Trophoblast cell (in vitro differentiated cells and primary cell): ENCODE measurements around the gene WFDC2.

Source experiments
- DNase-seq, 2 donors: peaks; one replicate each; pipeline ENCODE4 v3.0.0-alpha.2; 2016
- H2AFZ ChIP-seq: 2 replicates; pipeline ENCODE4 v1.6.1; 2013; ENCODE audit warnings: low read length, moderate library complexity, mild to moderate bottlenecking; ENCODE audit not compliant: insufficient read depth, poor library complexity
- H2AK5ac ChIP-seq: 2 replicates; pipeline ENCODE4 v1.6.1; 2013; ENCODE audit warnings: mild to moderate bottlenecking, low read length
- H2BK120ac ChIP-seq: 2 replicates; pipeline ENCODE4 v1.6.1; 2013; ENCODE audit warnings: low read length, mild to moderate bottlenecking, moderate library complexity; ENCODE audit not compliant: insufficient read depth, poor library complexity
- H2BK12ac ChIP-seq: 2 replicates; pipeline ENCODE4 v1.6.1; 2013; ENCODE audit warnings: mild to moderate bottlenecking, low read length, moderate library complexity
- H2BK5ac ChIP-seq: 2 replicates; pipeline ENCODE4 v1.6.1; 2013; ENCODE audit warnings: low read length, low read depth, moderate library complexity, mild to moderate bottlenecking; ENCODE audit not compliant: poor library complexity
- H3K14ac ChIP-seq: 2 replicates; pipeline ENCODE4 v1.6.1; 2013; ENCODE audit warnings: mild to moderate bottlenecking, low read length
- H3K18ac ChIP-seq: 2 replicates; pipeline ENCODE4 v1.6.1; 2013; ENCODE audit warnings: mild to moderate bottlenecking, low read length
- H3K23ac ChIP-seq: 2 replicates; pipeline ENCODE4 v1.6.1; 2013; ENCODE audit warnings: low read length
- H3K27ac ChIP-seq: 2 replicates; pipeline ENCODE4 v1.5.1; 2013; ENCODE audit warnings: low read depth, mild to moderate bottlenecking, inconsistent platforms, low read length, moderate library complexity
- H3K27me3 ChIP-seq: 2 replicates; pipeline ENCODE4 v1.6.1; 2013; ENCODE audit warnings: inconsistent platforms, mild to moderate bottlenecking, low read length, moderate library complexity; ENCODE audit not compliant: insufficient read depth
- H3K36me3 ChIP-seq, 2 experiments: 1 replicate in 1 of 2; 2 replicates in 1 of 2; pipeline ENCODE4 v1.6.1; 2013; ENCODE audit warnings: low read length in 2 of 2, mild to moderate bottlenecking in 2 of 2, moderate library complexity in 1 of 2; ENCODE audit not compliant: insufficient read depth in 2 of 2, control insufficient read depth in 1 of 2
- H3K4ac ChIP-seq: 2 replicates; pipeline ENCODE4 v1.6.1; 2013; ENCODE audit warnings: low read depth, mild to moderate bottlenecking, low read length, moderate library complexity
- H3K4me1 ChIP-seq, 2 experiments: 1 replicate in 1 of 2; 2 replicates in 1 of 2; pipeline ENCODE4 v1.6.1; 2013; ENCODE audit warnings: low read length in 2 of 2, mild to moderate bottlenecking in 2 of 2, moderate library complexity in 1 of 2; ENCODE audit not compliant: insufficient read depth in 2 of 2, control insufficient read depth in 1 of 2
- H3K4me2 ChIP-seq: 2 replicates; pipeline ENCODE4 v1.6.1; 2013; ENCODE audit warnings: inconsistent platforms, mild to moderate bottlenecking, low read length, moderate library complexity
- H3K4me3 ChIP-seq: 2 replicates; pipeline ENCODE4 v1.5.1; 2013; ENCODE audit warnings: mild to moderate bottlenecking, low read depth, low read length, inconsistent platforms
- H3K79me1 ChIP-seq: one replicate; pipeline ENCODE4 v1.6.1; 2013; ENCODE audit warnings: low read length
- H3K79me2 ChIP-seq: 2 replicates; pipeline ENCODE4 v1.6.1; 2013; ENCODE audit warnings: low read length, mild to moderate bottlenecking; ENCODE audit not compliant: control insufficient read depth, insufficient read depth, poor library complexity
- H3K9ac ChIP-seq: 2 replicates; pipeline ENCODE4 v1.6.1; 2013; ENCODE audit warnings: mild to moderate bottlenecking, low read length
- H3K9me3 ChIP-seq: 2 replicates; pipeline ENCODE4 v1.6.1; 2013; ENCODE audit warnings: low read depth, mild to moderate bottlenecking, control low read depth, inconsistent platforms, low read length; ENCODE audit not compliant: insufficient read depth
- H4K12ac ChIP-seq: 2 replicates; pipeline ENCODE4 v1.6.1; 2013; ENCODE audit warnings: low read depth, mild to moderate bottlenecking, low read length, moderate library complexity
- H4K8ac ChIP-seq: 2 replicates; pipeline ENCODE4 v1.6.1; 2013; ENCODE audit warnings: low read depth, mild to moderate bottlenecking, low read length, moderate library complexity
- H4K91ac ChIP-seq: one replicate; pipeline ENCODE4 v1.6.1; 2013; ENCODE audit warnings: low read depth, mild to moderate bottlenecking, low read length, moderate library complexity
- WGBS: extraction: QIAGEN DNeasy Blood & Tissue Kit; methylation state at CpG from one replicate; pipeline ENCODE4 v1.1.7; 2013; ENCODE audit warnings: missing lambda C conversion rate; ENCODE audit not compliant: insufficient read length, insufficient coverage; ENCODE audit errors: extremely low coverage; 5-methylcytosine and 5-hydroxymethylcytosine counted together

The WFDC2 gene

GRCh38 chr20:45497971-45498494, 28.5 kb downstream of the WFDC2 start:
- H3K23ac ChIP-seq: no peak overlapping the region
- H3K9me3 ChIP-seq: peaks cover 2% of the 10 kb centered on the region
- H2BK120ac ChIP-seq: no peak overlapping the region
- no peak overlapping the region for H2AK5ac ChIP-seq
- no peak overlapping the region for H3K4ac ChIP-seq
- H3K4me1 ChIP-seq: no peaks in the 10 kb centered on the region
- H3K9ac ChIP-seq: no peak overlapping the region
- H3K4me2 ChIP-seq: no peak overlapping the region
- H4K8ac ChIP-seq: no peak overlapping the region
- no peak overlapping the region for H3K14ac ChIP-seq
- no peak overlapping the region for H4K12ac ChIP-seq
- WGBS: no CpG with 5 or more reads among the region's 3 CpGs
- no peak overlapping the region for H2AFZ ChIP-seq
- no peak overlapping the region for H3K4me3 ChIP-seq
- DNase-seq: no peak
- H2BK12ac ChIP-seq: no peak overlapping the region
- no peak overlapping the region for H4K91ac ChIP-seq
- no peaks in the 10 kb centered on the region for H3K36me3 ChIP-seq
- H2BK5ac ChIP-seq: no peak overlapping the region
- no peaks in the 10 kb centered on the region for H3K79me2 ChIP-seq
- H3K18ac ChIP-seq: no peak overlapping the region
- H3K27me3 ChIP-seq: no peaks in the 10 kb centered on the region
- H3K79me1 ChIP-seq: no peaks in the 10 kb centered on the region
- H3K27ac ChIP-seq: no peak overlapping the region

GRCh38 chr20:45500022-45500421, 30.5 kb downstream of the WFDC2 start:
- Histone ChIP-seq H3K4me3 (no peak overlapping the region), H2BK12ac (no peak overlapping the region), H3K9me3 (peaks cover 2% of the 10 kb centered on the region), H3K18ac (no peak overlapping the region), H2AFZ (no peak overlapping the region), H4K12ac (no peak overlapping the region), H4K91ac (no peak overlapping the region), H2AK5ac (no peak overlapping the region), H3K4me2 (no peak overlapping the region), H4K8ac (no peak overlapping the region), H3K14ac (no peak overlapping the region), H3K23ac (no peak overlapping the region), H2BK5ac (no peak overlapping the region), H2BK120ac (no peak overlapping the region), H3K79me2 (no peaks in the 10 kb centered on the region), H3K4ac (no peak overlapping the region), H3K27me3 (no peaks in the 10 kb centered on the region), H3K36me3 (no peaks in the 10 kb centered on the region), H3K79me1 (no peaks in the 10 kb centered on the region), H3K9ac (no peak overlapping the region), H3K27ac (no peak overlapping the region), H3K4me1 (no peaks in the 10 kb centered on the region)
- WGBS: no CpG with 5 or more reads among the region's 6 CpGs
- DNase-seq: no peak

- WGBS: no CpG with 5 or more reads among the region's 1 CpG
- Histone ChIP-seq H3K79me2 (no peaks in the 10 kb centered on the region), H3K18ac (no peak overlapping the region), H3K4me3 (no peak overlapping the region), H3K23ac (no peak overlapping the region), H2BK5ac (no peak overlapping the region), H3K4me1 (no peaks in the 10 kb centered on the region), H3K79me1 (no peaks in the 10 kb centered on the region), H2AFZ (no peak overlapping the region), H4K8ac (no peak overlapping the region), H3K9ac (no peak overlapping the region), H3K9me3 (no peaks in the 10 kb centered on the region), H3K27me3 (no peaks in the 10 kb centered on the region), H3K4ac (no peak overlapping the region), H2BK12ac (no peak overlapping the region), H4K12ac (no peak overlapping the region), H3K27ac (no peak overlapping the region), H3K14ac (no peak overlapping the region), H2AK5ac (no peak overlapping the region), H4K91ac (no peak overlapping the region), H2BK120ac (no peak overlapping the region), H3K4me2 (no peak overlapping the region), H3K36me3 (no peaks in the 10 kb centered on the region)
- no peak for DNase-seq
Observed at GRCh38 chr20:45501600-45501999, 32.0 kb downstream of the WFDC2 start.

GRCh38 chr20:45502561-45502960, 33.0 kb downstream of the WFDC2 start:
- H3K4me3 ChIP-seq: no peak overlapping the region

More at GRCh38 chr20:45502561-45502960, 33.0 kb downstream of the WFDC2 start:
- Histone ChIP-seq H3K4ac (no peak overlapping the region), H4K91ac (no peak overlapping the region), H2AK5ac (no peak overlapping the region), H3K9me3 (no peaks in the 10 kb centered on the region), H2BK5ac (no peak overlapping the region), H3K9ac (no peak overlapping the region), H2BK12ac (no peak overlapping the region), H3K27me3 (no peaks in the 10 kb centered on the region), H2AFZ (no peak overlapping the region), H3K18ac (no peak overlapping the region), H3K79me1 (no peaks in the 10 kb centered on the region), H4K8ac (no peak overlapping the region), H3K4me2 (no peak overlapping the region), H4K12ac (no peak overlapping the region), H3K27ac (no peak overlapping the region), H2BK120ac (no peak overlapping the region), H3K14ac (no peak overlapping the region), H3K36me3 (no peaks in the 10 kb centered on the region), H3K79me2 (no peaks in the 10 kb centered on the region), H3K4me1 (no peaks in the 10 kb centered on the region), H3K23ac (no peak overlapping the region)
- no CpG with 5 or more reads among the region's 1 CpG for WGBS
- DNase-seq: no peak
